Fibroblast of villous mesenchyme (primary cell): Measurements from ENCODE around the gene INHBC. TPM values are rescaled to one million over a fixed set of nuclear protein-coding genes. Genes with fewer than 3 reads are reported as not detected.
A peak's percentile ranks its signal among the peaks of the same experiment; 100 is the strongest.

Source experiments
- DNase-seq: peaks from one replicate; pipeline ENCODE4 v3.0.0-alpha.2; 2010; ENCODE audit warnings: low read depth
- H3K4me3 ChIP-seq: 2 replicates; pipeline ENCODE4 v1.5.1; 2011; ENCODE audit warnings: low read depth, mild to moderate bottlenecking, low read length
- total RNA-seq: library from RNA; depleted of rRNA; stranded (reverse); fragments of >200 nt; gene quantifications from 2 replicates; pipeline ENCODE4 v1.2.3, GENCODE V29; 2012
- TF ChIP-seq, protein P1 (sequence below): IDR thresholded peaks from 2 replicates; pipeline ENCODE4 v1.5.1; 2012; ENCODE audit warnings: low read depth, mild to moderate bottlenecking, low read length; ENCODE audit not compliant: insufficient read depth

INHBC gene
- total RNA-seq, 1 donor, result not detected

DNA sequence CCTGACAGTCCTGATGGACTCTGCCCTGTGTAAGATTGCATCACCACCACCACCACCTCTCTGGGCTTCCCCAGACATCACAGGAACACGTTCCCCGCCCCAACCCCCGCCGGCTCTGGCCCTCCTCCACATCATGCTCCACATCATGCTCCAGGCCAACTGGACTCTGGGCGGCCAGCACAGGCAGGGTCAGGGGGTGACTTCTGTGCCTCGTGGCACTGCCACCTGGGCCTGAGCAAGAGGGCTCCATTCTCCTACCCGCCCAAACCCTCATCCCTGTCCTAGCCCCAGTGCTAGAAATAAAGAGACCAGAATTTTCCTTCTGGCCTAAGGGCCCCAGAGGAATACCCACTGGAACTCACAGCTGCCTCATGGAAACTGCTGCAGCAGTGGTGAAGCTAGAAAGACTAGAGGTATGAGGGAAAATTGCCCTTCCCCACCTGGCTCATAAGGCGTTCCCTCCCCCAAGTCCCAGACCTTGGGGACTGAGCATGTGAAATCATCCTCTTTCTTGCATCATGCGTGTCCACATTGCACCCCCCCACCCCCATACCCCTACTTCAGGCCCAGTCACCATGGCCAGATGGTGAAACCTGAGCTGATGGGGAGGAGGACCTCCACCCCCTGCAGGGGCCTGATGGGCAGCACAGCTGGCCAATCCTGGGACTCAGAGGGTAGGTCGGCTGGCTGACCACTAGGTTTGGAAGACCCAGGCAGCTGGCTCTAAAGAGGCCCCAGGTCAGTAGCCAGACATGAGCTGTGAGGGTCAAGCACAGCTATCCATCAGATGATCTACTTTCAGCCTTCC, 20.2 kb downstream of the INHBC start, which contains the start of gene INHBE:
Gene INHBE, plus strand, starts transcription at position 742 of the 808 bp plus-strand sequence. CDS start 230 bp downstream, outside the sequence.
- TF ChIP-seq, protein P1, sequence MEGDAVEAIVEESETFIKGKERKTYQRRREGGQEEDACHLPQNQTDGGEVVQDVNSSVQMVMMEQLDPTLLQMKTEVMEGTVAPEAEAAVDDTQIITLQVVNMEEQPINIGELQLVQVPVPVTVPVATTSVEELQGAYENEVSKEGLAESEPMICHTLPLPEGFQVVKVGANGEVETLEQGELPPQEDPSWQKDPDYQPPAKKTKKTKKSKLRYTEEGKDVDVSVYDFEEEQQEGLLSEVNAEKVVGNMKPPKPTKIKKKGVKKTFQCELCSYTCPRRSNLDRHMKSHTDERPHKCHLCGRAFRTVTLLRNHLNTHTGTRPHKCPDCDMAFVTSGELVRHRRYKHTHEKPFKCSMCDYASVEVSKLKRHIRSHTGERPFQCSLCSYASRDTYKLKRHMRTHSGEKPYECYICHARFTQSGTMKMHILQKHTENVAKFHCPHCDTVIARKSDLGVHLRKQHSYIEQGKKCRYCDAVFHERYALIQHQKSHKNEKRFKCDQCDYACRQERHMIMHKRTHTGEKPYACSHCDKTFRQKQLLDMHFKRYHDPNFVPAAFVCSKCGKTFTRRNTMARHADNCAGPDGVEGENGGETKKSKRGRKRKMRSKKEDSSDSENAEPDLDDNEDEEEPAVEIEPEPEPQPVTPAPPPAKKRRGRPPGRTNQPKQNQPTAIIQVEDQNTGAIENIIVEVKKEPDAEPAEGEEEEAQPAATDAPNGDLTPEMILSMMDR, result no peak
- DNase-seq, result peak; percentile 91
- peak within 1 kb of the TSS; percentile 52 for H3K4me3 ChIP-seq

DNA sequence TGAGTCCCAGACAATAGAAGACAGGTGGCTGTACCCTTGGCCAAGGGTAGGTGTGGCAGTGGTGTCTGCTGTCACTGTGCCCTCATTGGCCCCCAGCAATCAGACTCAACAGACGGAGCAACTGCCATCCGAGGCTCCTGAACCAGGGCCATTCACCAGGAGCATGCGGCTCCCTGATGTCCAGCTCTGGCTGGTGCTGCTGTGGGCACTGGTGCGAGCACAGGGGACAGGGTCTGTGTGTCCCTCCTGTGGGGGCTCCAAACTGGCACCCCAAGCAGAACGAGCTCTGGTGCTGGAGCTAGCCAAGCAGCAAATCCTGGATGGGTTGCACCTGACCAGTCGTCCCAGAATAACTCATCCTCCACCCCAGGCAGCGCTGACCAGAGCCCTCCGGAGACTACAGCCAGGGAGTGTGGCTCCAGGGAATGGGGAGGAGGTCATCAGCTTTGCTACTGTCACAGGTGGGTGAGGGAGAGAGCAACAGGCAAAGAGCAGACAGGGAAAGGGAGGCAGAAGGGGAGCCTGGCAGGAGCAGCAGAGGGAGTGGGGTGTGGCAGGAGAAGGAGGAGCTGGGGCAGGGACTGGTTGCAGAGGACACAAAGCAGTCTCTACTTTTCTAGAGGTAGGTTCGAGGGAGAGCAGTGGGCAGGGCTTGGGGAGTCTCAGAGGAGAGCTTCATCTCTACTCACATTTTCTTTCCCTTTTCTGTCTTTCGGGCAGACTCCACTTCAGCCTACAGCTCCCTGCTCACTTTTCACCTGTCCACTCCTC, 21.0 kb downstream of the INHBC start:
- TF ChIP-seq, protein P1, result no peak
- H3K4me3 ChIP-seq, result peak overlapping the region; percentile 52

GRCh38 chr12:57456145-57456700, 21.6 kb downstream of the INHBC start:
- peak; percentile 43 for DNase-seq
- peak overlapping the region; percentile 52 for H3K4me3 ChIP-seq
- TF ChIP-seq, protein P1, result peak; percentile 67

More for the DNA sequence above, 21.0 kb downstream of the INHBC start:
- no peak for DNase-seq

GRCh38 chr12:57456737-57457490, 22.3 kb downstream of the INHBC start:
- TF ChIP-seq, protein P1, result no peak
- no peak for DNase-seq
- peak overlapping the region; percentile 52 for H3K4me3 ChIP-seq

GRCh38 chr12:57458665-57459054, 24.1 kb downstream of the INHBC start:
- H3K4me3 ChIP-seq, result peak overlapping the region; percentile 78
- TF ChIP-seq, protein P1, result no peak
- DNase-seq, result no peak
